Testis (tissue), 2 donors: Measurements from ENCODE around the gene MSI2.

Source experiments
- CTCF ChIP-seq, 3 experiments: fragments of 450-650 bp in 2 of 3; fragments of 200-600 bp in 1 of 3; sonication (generic) in 1 of 3; IDR thresholded peaks; one replicate each; pipeline ENCODE4 v1.5.1; 2016 to 2019; ENCODE audit warnings: antibody characterized with exemption in 3 of 3, mild to moderate bottlenecking in 2 of 3, moderate library complexity in 1 of 3
- POLR2A ChIP-seq: fragments of 450-650 bp; IDR thresholded peaks from one replicate; pipeline ENCODE4 v1.6.1; 2017; ENCODE audit warnings: antibody characterized with exemption, mild to moderate bottlenecking, moderate library complexity

- TF ChIP-seq POLR2A (no peak), CTCF (IDR thresholded peaks at IDR 0.05) (no peak)
Observed at GRCh38 chr17:57464191-57464864, 208.0 kb downstream of the MSI2 start.
